ENCODE results near the gene ORC3.

Gene ORC3

DNA sequence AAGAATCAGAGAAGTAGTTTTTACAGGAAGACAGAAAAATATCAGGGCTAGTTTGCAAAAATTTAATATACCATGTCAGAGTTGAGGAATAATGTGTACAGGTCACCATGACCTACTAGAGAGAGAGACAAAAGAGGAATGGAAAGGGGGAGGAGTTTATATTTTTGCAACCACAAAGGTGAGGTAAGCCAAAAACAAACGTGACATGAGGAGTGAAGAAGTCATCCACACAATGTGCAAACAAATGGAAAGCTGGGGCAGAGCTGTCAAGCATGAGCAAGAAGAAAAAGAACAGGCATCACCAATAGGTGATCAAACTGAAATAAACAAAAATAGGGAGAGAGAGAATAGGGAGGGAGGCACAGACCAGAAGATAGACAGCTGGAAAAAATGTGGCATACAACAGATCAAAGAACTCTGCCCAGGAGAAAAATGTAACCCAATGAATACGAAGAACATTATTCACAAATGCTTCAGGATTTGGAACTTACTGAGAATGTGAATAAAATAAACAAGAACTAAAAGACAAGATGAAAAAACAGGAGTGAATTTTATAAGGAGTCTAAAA is 15.6 kb upstream of the ORC3 start:
- H3K4me2 ChIP-seq (ENCODE audit: low read length), result no peak overlapping the region
- TF ChIP-seq, protein P1, sequence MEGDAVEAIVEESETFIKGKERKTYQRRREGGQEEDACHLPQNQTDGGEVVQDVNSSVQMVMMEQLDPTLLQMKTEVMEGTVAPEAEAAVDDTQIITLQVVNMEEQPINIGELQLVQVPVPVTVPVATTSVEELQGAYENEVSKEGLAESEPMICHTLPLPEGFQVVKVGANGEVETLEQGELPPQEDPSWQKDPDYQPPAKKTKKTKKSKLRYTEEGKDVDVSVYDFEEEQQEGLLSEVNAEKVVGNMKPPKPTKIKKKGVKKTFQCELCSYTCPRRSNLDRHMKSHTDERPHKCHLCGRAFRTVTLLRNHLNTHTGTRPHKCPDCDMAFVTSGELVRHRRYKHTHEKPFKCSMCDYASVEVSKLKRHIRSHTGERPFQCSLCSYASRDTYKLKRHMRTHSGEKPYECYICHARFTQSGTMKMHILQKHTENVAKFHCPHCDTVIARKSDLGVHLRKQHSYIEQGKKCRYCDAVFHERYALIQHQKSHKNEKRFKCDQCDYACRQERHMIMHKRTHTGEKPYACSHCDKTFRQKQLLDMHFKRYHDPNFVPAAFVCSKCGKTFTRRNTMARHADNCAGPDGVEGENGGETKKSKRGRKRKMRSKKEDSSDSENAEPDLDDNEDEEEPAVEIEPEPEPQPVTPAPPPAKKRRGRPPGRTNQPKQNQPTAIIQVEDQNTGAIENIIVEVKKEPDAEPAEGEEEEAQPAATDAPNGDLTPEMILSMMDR (IDR thresholded peaks at IDR 0.05), result no peak
- H2AFZ ChIP-seq, result no peak overlapping the region
- no peaks in the 10 kb centered on the region for H3K36me3 ChIP-seq (ENCODE audit: control insufficient read depth, insufficient read depth, low read length)
- no peaks in the 10 kb centered on the region for H3K9me3 ChIP-seq (ENCODE audit: control insufficient read depth, low read length)
- no peak overlapping the region for H3K27ac ChIP-seq
- H3K79me2 ChIP-seq, result peaks cover 25% of the 10 kb centered on the region
- H3K4me1 ChIP-seq, result peaks cover 4% of the 10 kb centered on the region
- no peaks in the 10 kb centered on the region for H3K27me3 ChIP-seq (ENCODE audit: control insufficient read depth, insufficient read depth, low read length)
- H3K4me3 ChIP-seq (ENCODE audit: low read depth, low read length), result no peak overlapping the region
- no peak overlapping the region for H3K9ac ChIP-seq

DNA sequence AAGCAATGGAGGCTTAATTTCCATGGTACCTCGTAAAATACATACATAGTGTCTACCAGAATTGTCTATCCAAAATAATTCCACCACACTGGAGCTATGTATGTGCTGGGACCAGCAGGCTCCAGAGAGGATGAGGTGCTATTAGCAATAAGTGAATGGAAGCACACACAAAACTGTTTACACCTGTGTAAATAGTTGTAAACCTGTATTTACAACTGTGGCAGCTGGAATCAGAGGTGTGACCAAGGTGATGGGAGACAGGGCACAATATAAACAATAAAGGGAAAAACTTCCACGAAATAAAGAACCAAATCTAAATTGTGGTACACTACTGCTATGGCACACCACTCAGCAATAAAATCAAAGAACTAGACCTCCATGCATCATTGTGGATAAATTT is 14.5 kb upstream of the ORC3 start:
- H3K9me3 ChIP-seq (ENCODE audit: control insufficient read depth, low read length), result no peaks in the 10 kb centered on the region
- TF ChIP-seq, protein P1 (IDR thresholded peaks at IDR 0.05), result no peak
- no peak overlapping the region for H2AFZ ChIP-seq
- no peaks in the 10 kb centered on the region for H3K27me3 ChIP-seq (ENCODE audit: control insufficient read depth, insufficient read depth, low read length)
- H3K4me3 ChIP-seq (ENCODE audit: low read depth, low read length), result no peak overlapping the region
- H3K27ac ChIP-seq, result no peak overlapping the region
- peaks cover 30% of the 10 kb centered on the region for H3K79me2 ChIP-seq
- peaks cover 4% of the 10 kb centered on the region for H3K4me1 ChIP-seq
- H3K9ac ChIP-seq, result no peak overlapping the region
- no peak overlapping the region for H3K4me2 ChIP-seq (ENCODE audit: low read length)
- no peaks in the 10 kb centered on the region for H3K36me3 ChIP-seq (ENCODE audit: control insufficient read depth, insufficient read depth, low read length)

- Histone ChIP-seq H3K79me2 (peaks cover 55% of the 10 kb centered on the region), H3K9ac (no peak overlapping the region), H3K4me2 (ENCODE audit: low read length) (no peak overlapping the region), H3K27ac (no peak overlapping the region), H2AFZ (no peak overlapping the region), H3K4me1 (peaks cover 5% of the 10 kb centered on the region), H3K36me3 (ENCODE audit: control insufficient read depth, insufficient read depth, low read length) (no peaks in the 10 kb centered on the region), H3K27me3 (ENCODE audit: control insufficient read depth, insufficient read depth, low read length) (no peaks in the 10 kb centered on the region), H3K4me3 (ENCODE audit: low read depth, low read length) (no peak overlapping the region), H3K9me3 (ENCODE audit: control insufficient read depth, low read length) (no peaks in the 10 kb centered on the region)
- TF ChIP-seq, protein P1 (IDR thresholded peaks at IDR 0.05), result no peak
Observed at GRCh38 chr6:87583822-87584221, 6.1 kb upstream of the ORC3 start.

DNA sequence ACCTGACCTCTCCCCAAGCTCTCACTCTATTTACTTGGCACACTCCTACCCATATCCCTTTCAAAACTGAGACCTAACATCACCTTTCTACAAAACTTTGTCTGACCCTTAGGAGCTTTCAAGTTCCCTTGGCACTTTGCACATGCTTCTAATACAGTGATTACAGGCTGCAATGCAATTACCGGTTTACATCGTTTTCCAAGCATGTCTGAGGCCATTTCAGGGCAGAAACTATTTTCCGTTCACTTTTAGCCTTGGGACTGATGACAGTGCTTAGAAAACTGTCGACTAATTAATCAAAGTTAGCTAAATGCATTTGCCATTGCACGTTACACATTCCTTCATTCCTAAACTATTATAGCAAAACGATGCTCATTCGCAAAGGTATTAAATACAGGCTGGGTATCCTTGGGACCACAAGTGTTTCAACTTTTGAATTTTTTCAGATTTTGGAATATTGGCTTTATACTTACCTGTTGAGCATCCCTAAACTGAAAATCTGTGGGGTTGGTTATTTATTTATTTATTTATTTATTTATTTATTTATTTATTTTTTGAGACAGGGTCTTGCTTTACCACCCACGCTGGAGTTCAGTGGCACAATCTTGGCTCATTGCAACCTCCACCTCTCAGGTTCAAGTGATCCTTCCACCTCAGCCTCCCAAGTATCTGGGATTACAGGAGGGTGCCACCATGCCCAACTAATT is 3.4 kb upstream of the ORC3 start:
- no peak overlapping the region for H3K27ac ChIP-seq
- no peak overlapping the region for H2AFZ ChIP-seq
- H3K9ac ChIP-seq, result no peak overlapping the region
- no peaks in the 10 kb centered on the region for H3K9me3 ChIP-seq (ENCODE audit: control insufficient read depth, low read length)
- TF ChIP-seq, protein P1 (IDR thresholded peaks at IDR 0.05), result no peak
- peaks cover 72% of the 10 kb centered on the region for H3K79me2 ChIP-seq
- no peak overlapping the region for H3K4me2 ChIP-seq (ENCODE audit: low read length)
- H3K36me3 ChIP-seq (ENCODE audit: control insufficient read depth, insufficient read depth, low read length), result no peaks in the 10 kb centered on the region
- no peaks in the 10 kb centered on the region for H3K27me3 ChIP-seq (ENCODE audit: control insufficient read depth, insufficient read depth, low read length)
- peaks cover 5% of the 10 kb centered on the region for H3K4me1 ChIP-seq
- H3K4me3 ChIP-seq (ENCODE audit: low read depth, low read length), result no peak overlapping the region

Measured in parathyroid adenoma (tissue), 2 donors.